HEK293T (cell line): ENCODE results near the gene TTLL3.

Experiments
- CTBP1 ChIP-seq: fragments of 450-650 bp; IDR thresholded peaks from 2 replicates; pipeline ENCODE4 v1.6.1; 2016; ENCODE audit warnings: borderline replicate concordance
- ELF4 ChIP-seq: fragments of 450-650 bp; IDR thresholded peaks from 2 replicates; pipeline ENCODE4 v1.6.1; 2017; ENCODE audit warnings: antibody characterized with exemption
- FOXA1 ChIP-seq: fragments of 450-650 bp; IDR thresholded peaks from 2 replicates; pipeline ENCODE4 v1.6.1; 2016; ENCODE audit warnings: mild to moderate bottlenecking
- PKNOX1 ChIP-seq: fragments of 450-650 bp; IDR thresholded peaks from 2 replicates; pipeline ENCODE4 v1.6.1; 2016

GRCh38 chr3:9767418-9767817 lies 42.6 kb upstream of the TTLL3 start:
- TF ChIP-seq CTBP1 (no peak), ELF4 (no peak), FOXA1 (no peak), PKNOX1 (no peak)
